ENCODE data around the gene ANKRD49.

ANKRD49 gene

DNA sequence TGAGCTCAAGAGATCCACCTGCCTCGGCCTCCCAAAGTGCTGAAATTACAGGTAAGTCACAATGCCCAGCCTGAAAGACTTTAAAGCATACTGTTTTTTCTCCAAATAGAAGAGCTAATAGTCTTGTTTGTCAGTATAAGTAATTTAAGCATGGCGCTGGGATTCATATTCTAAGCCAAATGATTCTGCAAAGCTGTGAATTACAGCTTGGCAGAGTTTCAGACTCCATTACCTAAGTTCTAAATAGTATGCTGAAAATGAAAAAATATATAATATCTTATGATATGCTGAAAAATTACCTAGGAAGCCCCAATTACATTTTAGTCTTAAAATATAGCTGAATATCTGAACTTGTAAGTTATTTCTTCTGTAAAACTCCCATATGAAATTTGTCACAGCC is 39.5 kb upstream of the ANKRD49 start:
- H3K4me3 ChIP-seq (ENCODE audit: low read depth, low read length), result no peak overlapping the region
- TF ChIP-seq, protein P1, sequence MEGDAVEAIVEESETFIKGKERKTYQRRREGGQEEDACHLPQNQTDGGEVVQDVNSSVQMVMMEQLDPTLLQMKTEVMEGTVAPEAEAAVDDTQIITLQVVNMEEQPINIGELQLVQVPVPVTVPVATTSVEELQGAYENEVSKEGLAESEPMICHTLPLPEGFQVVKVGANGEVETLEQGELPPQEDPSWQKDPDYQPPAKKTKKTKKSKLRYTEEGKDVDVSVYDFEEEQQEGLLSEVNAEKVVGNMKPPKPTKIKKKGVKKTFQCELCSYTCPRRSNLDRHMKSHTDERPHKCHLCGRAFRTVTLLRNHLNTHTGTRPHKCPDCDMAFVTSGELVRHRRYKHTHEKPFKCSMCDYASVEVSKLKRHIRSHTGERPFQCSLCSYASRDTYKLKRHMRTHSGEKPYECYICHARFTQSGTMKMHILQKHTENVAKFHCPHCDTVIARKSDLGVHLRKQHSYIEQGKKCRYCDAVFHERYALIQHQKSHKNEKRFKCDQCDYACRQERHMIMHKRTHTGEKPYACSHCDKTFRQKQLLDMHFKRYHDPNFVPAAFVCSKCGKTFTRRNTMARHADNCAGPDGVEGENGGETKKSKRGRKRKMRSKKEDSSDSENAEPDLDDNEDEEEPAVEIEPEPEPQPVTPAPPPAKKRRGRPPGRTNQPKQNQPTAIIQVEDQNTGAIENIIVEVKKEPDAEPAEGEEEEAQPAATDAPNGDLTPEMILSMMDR (IDR thresholded peaks at IDR 0.05; ENCODE audit: low read depth, low read length), result no peak

- TF ChIP-seq, protein P1 (IDR thresholded peaks at IDR 0.05; ENCODE audit: low read depth, low read length), result no peak
- no peak overlapping the region for H3K4me3 ChIP-seq (ENCODE audit: low read depth, low read length)
Observed at GRCh38 chr11:94455861-94456260, 37.9 kb upstream of the ANKRD49 start.

GRCh38 chr11:94457118-94458029 is 36.4 kb upstream of the ANKRD49 start:
- TF ChIP-seq, protein P1 (IDR thresholded peaks at IDR 0.05; ENCODE audit: low read depth, low read length), result no peak

GRCh38 chr11:94459576-94459975 is 34.2 kb upstream of the ANKRD49 start:
- H3K4me3 ChIP-seq (ENCODE audit: low read depth, low read length), result no peak overlapping the region
- TF ChIP-seq, protein P1 (IDR thresholded peaks at IDR 0.05; ENCODE audit: low read depth, low read length), result no peak

More at GRCh38 chr11:94457118-94458029, 36.4 kb upstream of the ANKRD49 start:
- no peak overlapping the region for H3K4me3 ChIP-seq (ENCODE audit: low read depth, low read length)

DNA sequence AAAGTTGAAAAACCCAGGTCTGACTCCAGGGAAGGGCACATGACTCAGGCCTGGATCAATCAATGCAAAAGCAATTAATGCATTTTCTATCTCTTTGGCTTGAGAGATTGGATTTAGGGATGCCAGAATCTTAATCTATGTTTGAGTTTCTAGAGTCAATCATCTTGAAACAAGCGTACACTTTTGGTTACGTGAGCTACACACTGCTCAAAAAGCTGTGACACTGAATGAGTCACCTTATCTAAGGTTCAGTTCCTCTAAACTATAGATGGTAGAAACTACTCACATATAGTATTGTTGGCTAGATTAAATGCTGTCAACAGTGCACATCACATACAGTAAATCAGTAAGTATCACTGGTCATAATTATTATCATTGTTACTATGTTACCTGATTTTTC is 24.4 kb upstream of the ANKRD49 start:
- no peak overlapping the region for H3K4me3 ChIP-seq (ENCODE audit: low read depth, low read length)
- TF ChIP-seq, protein P1 (IDR thresholded peaks at IDR 0.05; ENCODE audit: low read depth, low read length), result no peak

GRCh38 chr11:94472916-94473799 is 20.6 kb upstream of the ANKRD49 start:
- no peak overlapping the region for H3K4me3 ChIP-seq (ENCODE audit: low read depth, low read length)
- TF ChIP-seq, protein P1 (IDR thresholded peaks at IDR 0.05; ENCODE audit: low read depth, low read length), result no peak

All from WI38 (cell line).